Measurements from ENCODE around the gene SAYSD1.

Gene SAYSD1

DNA sequence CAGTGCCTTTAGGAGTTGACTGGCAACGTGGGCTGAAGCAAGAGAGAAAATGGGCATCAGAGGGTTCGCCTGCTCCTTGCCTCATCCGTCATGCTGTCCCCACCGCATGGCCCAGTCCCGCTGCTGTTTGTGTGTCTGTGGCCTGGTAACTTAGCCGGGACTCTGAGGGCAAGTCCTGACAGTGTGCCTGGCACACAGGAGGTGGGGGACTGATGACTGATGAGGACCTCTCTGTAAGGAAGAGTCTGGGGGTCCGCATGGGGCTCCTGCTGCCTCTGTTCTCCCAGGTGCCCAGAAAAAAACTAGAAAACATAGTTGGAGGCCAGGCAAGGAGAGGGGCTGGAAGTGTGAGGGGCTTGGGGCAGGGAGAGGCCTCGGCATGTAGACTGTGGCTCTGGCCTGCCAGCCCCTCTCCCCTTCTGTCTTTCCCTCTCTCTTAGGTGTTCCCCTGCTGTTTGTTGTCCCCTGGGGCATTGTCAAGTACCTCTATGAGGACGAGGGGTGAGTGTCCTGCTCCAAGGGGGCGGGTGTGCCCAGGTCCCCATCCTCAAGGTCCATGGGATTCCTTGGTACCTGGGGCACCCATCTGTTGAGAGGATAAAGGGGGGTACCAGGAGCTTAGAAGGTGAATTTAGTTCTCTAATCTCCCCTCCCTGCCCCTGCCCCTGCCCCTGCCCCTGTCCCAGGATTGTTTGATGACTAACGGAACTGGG, 36.9 kb downstream of the SAYSD1 start:
- no peak for DNase-seq (ENCODE audit: low read depth in 1 of 2, low spot score in 1 of 2)
- H3K27ac ChIP-seq (replicated peaks) = no peak overlapping the region
- no peak overlapping the region for H3K4me3 ChIP-seq (replicated peaks; ENCODE audit: insufficient read depth, low read length)
- TF ChIP-seq SPI1 (IDR thresholded peaks at IDR 0.05; ENCODE audit: borderline replicate concordance, low read depth) = no peak
- TF ChIP-seq, protein P1, sequence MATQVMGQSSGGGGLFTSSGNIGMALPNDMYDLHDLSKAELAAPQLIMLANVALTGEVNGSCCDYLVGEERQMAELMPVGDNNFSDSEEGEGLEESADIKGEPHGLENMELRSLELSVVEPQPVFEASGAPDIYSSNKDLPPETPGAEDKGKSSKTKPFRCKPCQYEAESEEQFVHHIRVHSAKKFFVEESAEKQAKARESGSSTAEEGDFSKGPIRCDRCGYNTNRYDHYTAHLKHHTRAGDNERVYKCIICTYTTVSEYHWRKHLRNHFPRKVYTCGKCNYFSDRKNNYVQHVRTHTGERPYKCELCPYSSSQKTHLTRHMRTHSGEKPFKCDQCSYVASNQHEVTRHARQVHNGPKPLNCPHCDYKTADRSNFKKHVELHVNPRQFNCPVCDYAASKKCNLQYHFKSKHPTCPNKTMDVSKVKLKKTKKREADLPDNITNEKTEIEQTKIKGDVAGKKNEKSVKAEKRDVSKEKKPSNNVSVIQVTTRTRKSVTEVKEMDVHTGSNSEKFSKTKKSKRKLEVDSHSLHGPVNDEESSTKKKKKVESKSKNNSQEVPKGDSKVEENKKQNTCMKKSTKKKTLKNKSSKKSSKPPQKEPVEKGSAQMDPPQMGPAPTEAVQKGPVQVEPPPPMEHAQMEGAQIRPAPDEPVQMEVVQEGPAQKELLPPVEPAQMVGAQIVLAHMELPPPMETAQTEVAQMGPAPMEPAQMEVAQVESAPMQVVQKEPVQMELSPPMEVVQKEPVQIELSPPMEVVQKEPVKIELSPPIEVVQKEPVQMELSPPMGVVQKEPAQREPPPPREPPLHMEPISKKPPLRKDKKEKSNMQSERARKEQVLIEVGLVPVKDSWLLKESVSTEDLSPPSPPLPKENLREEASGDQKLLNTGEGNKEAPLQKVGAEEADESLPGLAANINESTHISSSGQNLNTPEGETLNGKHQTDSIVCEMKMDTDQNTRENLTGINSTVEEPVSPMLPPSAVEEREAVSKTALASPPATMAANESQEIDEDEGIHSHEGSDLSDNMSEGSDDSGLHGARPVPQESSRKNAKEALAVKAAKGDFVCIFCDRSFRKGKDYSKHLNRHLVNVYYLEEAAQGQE (IDR thresholded peaks at IDR 0.05; ENCODE audit: insufficient replicate concordance, low read depth) = no peak
- no peak for TF ChIP-seq POLR2AphosphoS5 (IDR thresholded peaks at IDR 0.05; ENCODE audit: low read depth)
- no peak for TF ChIP-seq GABPA (IDR thresholded peaks at IDR 0.05; ENCODE audit: low read depth)
- TF ChIP-seq, protein P2, sequence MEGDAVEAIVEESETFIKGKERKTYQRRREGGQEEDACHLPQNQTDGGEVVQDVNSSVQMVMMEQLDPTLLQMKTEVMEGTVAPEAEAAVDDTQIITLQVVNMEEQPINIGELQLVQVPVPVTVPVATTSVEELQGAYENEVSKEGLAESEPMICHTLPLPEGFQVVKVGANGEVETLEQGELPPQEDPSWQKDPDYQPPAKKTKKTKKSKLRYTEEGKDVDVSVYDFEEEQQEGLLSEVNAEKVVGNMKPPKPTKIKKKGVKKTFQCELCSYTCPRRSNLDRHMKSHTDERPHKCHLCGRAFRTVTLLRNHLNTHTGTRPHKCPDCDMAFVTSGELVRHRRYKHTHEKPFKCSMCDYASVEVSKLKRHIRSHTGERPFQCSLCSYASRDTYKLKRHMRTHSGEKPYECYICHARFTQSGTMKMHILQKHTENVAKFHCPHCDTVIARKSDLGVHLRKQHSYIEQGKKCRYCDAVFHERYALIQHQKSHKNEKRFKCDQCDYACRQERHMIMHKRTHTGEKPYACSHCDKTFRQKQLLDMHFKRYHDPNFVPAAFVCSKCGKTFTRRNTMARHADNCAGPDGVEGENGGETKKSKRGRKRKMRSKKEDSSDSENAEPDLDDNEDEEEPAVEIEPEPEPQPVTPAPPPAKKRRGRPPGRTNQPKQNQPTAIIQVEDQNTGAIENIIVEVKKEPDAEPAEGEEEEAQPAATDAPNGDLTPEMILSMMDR (IDR thresholded peaks at IDR 0.05; ENCODE audit: insufficient read depth, low read length) = no peak
- H3K27me3 ChIP-seq (ENCODE audit: insufficient read depth, poor library complexity, severe bottlenecking) = no peaks in the 10 kb centered on the region

DNA sequence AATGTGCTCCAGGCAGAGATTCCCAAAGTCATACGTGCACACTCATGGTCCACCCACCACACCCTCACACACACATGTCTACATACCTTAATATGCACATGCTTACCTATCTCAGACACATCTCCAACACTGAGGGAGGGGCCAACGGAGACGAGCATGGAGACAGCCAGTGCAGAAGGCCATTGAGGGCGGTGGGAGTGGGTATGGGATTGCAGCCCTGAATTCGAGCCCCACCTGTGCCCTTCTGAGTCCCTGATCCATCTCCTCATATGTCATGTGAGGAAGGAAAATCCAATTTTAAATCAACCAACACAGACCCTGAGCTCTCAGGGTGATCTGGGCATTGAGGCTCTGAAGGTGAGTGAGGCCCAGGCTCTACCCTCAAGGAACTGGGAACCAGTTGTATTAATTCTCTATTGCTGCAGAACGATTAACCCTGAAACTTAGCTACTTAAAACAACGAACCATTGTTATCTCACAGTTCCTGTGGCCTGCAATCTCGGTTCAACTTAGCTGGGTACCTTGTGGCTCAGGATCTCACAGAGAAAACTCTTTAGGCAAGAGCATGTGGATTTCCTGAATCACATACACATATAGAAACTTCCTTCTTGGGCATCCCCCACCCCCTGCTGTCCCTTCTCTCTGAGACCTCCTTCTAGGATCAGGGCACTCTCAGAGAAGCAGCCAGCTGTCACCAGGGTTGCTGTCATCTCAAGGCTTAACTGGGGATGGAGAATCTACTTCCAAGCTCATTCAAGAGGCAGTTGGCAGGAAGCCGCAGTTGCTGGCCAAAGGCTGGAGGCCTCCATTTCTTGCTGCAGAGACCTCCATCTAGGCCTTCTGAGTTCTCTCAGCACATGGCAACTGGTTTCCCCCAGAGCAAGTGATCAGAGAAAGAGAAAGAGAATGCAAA, 38.1 kb downstream of the SAYSD1 start:
- TF ChIP-seq, protein P2 (IDR thresholded peaks at IDR 0.05; ENCODE audit: insufficient read depth, low read length) = no peak
- TF ChIP-seq POLR2AphosphoS5 (IDR thresholded peaks at IDR 0.05; ENCODE audit: low read depth) (no peak), GABPA (IDR thresholded peaks at IDR 0.05; ENCODE audit: low read depth) (no peak), SPI1 (IDR thresholded peaks at IDR 0.05; ENCODE audit: borderline replicate concordance, low read depth) (no peak)
- TF ChIP-seq, protein P1 (IDR thresholded peaks at IDR 0.05; ENCODE audit: insufficient replicate concordance, low read depth) = no peak
- Histone ChIP-seq H3K27me3 (ENCODE audit: insufficient read depth, poor library complexity, severe bottlenecking) (no peaks in the 10 kb centered on the region), H3K4me3 (replicated peaks; ENCODE audit: insufficient read depth, low read length) (no peak overlapping the region), H3K27ac (replicated peaks) (no peak overlapping the region)
- DNase-seq (ENCODE audit: low read depth in 1 of 2, low spot score in 1 of 2) = no peak

DNA sequence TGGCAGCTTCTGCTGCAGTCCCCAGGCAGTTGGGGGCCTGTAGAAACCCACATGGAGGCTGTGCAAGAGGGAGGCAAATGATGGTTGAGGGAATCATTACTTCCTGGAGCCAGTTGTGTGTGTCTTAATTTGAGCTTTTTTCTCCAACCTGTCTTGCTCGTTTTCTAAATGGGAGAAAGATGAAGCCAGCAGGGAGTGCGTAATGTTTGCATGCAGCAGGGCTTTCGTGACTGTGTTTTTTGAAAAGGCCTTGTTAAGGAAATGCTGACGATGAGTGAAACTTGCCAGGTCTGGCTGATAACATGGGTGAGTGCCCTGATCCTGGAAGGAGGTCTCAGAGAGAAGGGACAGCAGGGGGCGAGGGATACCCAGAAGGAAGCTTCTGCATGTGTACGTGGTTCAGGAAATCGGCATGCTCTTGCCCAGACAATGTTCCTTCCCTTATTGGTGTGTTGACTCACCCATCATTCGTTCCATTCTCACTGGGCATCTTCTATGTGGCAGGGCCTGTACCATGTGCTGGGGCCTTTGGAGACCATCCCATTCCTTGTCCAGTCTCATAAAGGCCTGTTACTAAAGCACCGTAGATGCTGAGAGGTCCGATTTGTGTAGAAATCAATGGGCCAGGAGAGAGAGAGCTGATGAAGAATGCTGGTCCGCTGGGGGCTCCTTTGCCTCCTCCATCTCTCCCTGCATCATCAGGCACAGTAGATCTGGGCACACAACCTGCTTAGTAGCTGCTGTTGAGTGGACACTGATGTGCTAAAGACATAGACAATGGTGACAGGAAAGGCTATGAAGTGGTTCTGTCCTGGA, 39.0 kb downstream of the SAYSD1 start:
- Histone ChIP-seq H3K27me3 (ENCODE audit: insufficient read depth, poor library complexity, severe bottlenecking) (no peaks in the 10 kb centered on the region), H3K4me3 (replicated peaks; ENCODE audit: insufficient read depth, low read length) (no peak overlapping the region), H3K27ac (replicated peaks) (no peak overlapping the region)
- no peak for DNase-seq (ENCODE audit: low read depth in 1 of 2, low spot score in 1 of 2)
- TF ChIP-seq SPI1 (IDR thresholded peaks at IDR 0.05; ENCODE audit: borderline replicate concordance, low read depth) (no peak), POLR2AphosphoS5 (IDR thresholded peaks at IDR 0.05; ENCODE audit: low read depth) (no peak), GABPA (IDR thresholded peaks at IDR 0.05; ENCODE audit: low read depth) (no peak)
- TF ChIP-seq, protein P2 (IDR thresholded peaks at IDR 0.05; ENCODE audit: insufficient read depth, low read length) = no peak
- TF ChIP-seq, protein P1 (IDR thresholded peaks at IDR 0.05; ENCODE audit: insufficient replicate concordance, low read depth) = no peak
